Mesodermal cell (in vitro differentiated cells): ENCODE measurements around the gene ZNF576.

Source experiments
- H3K27ac ChIP-seq: 2 replicates; pipeline ENCODE4 v1.7.0; 2013; ENCODE audit warnings: mild to moderate bottlenecking, low read depth, low read length, moderate library complexity; ENCODE audit not compliant: severe bottlenecking
- H3K36me3 ChIP-seq: 2 replicates; pipeline ENCODE4 v1.7.1; 2013; ENCODE audit warnings: mild to moderate bottlenecking, low read length, moderate library complexity; ENCODE audit not compliant: control insufficient read depth, insufficient read depth
- H3K4me1 ChIP-seq: one replicate; pipeline ENCODE4 v1.7.1; 2013; ENCODE audit warnings: mild to moderate bottlenecking, low read length; ENCODE audit not compliant: insufficient read depth, control insufficient read depth, poor library complexity, severe bottlenecking
- H3K4me3 ChIP-seq: 2 replicates; pipeline ENCODE4 v1.7.0; 2013; ENCODE audit warnings: low read length, control low read depth, mild to moderate bottlenecking; ENCODE audit not compliant: insufficient read depth, poor library complexity, severe bottlenecking; ENCODE audit errors: extremely low read depth
- H3K9me3 ChIP-seq: 2 replicates; pipeline ENCODE4 v1.7.1; 2013; ENCODE audit warnings: mild to moderate bottlenecking, low read length, moderate library complexity; ENCODE audit not compliant: control insufficient read depth
- WGBS, 2 experiments: methylation state at CpG; one replicate each; pipeline ENCODE4 v1.1.5; 2013; ENCODE audit warnings: missing lambda C conversion rate in 2 of 2; ENCODE audit not compliant: insufficient coverage in 2 of 2; 5-methylcytosine and 5-hydroxymethylcytosine counted together

The ZNF576 gene

GRCh38 chr19:43561139-43561970 is 35.0 kb upstream of the ZNF576 start:
- H3K36me3 ChIP-seq: peaks cover 40% of the 10 kb centered on the region
- H3K4me1 ChIP-seq: no peaks in the 10 kb centered on the region
- H3K9me3 ChIP-seq: no peaks in the 10 kb centered on the region
- H3K4me3 ChIP-seq: no peak overlapping the region
- H3K27ac ChIP-seq: no peak overlapping the region
- 93 to 95% methylated on average over 9 to 12 of the region's 12 CpGs for WGBS, 2 experiments

- 86 to 100% methylated on average over 4 to 5 of the region's 6 CpGs for WGBS, 2 experiments
- H3K4me1 ChIP-seq: no peaks in the 10 kb centered on the region
- no peaks in the 10 kb centered on the region for H3K9me3 ChIP-seq
- no peak overlapping the region for H3K27ac ChIP-seq
- H3K4me3 ChIP-seq: no peak overlapping the region
- peaks cover 39% of the 10 kb centered on the region for H3K36me3 ChIP-seq
Observed at GRCh38 chr19:43562226-43562697, 34.1 kb upstream of the ZNF576 start.

GRCh38 chr19:43562698-43563241 is 33.6 kb upstream of the ZNF576 start:
- Histone ChIP-seq H3K9me3 (no peaks in the 10 kb centered on the region), H3K36me3 (peaks cover 35% of the 10 kb centered on the region), H3K4me1 (no peaks in the 10 kb centered on the region), H3K4me3 (no peak overlapping the region), H3K27ac (no peak overlapping the region)
- 96 to 98% methylated on average over 5 to 13 of the region's 14 CpGs for WGBS, 2 experiments

GRCh38 chr19:43563816-43564457 is 32.5 kb upstream of the ZNF576 start:
- Histone ChIP-seq H3K36me3 (peaks cover 30% of the 10 kb centered on the region), H3K9me3 (no peaks in the 10 kb centered on the region), H3K27ac (no peak overlapping the region), H3K4me3 (no peak overlapping the region), H3K4me1 (no peaks in the 10 kb centered on the region)
- 84 to 86% methylated on average over 9 to 10 of the region's 10 CpGs for WGBS, 2 experiments

GRCh38 chr19:43564800-43565199 is 31.6 kb upstream of the ZNF576 start:
- no peaks in the 10 kb centered on the region for H3K4me1 ChIP-seq
- H3K9me3 ChIP-seq: no peaks in the 10 kb centered on the region
- H3K36me3 ChIP-seq: peaks cover 26% of the 10 kb centered on the region
- H3K27ac ChIP-seq: no peak overlapping the region
- H3K4me3 ChIP-seq: no peak overlapping the region
- 94% methylated on average over 9 of the region's 9 CpGs for WGBS, 2 experiments

- H3K4me3 ChIP-seq: no peak overlapping the region
- WGBS, 2 experiments: 96 to 100% methylated on average over 3 to 5 of the region's 5 CpGs
- H3K36me3 ChIP-seq: peaks cover 15% of the 10 kb centered on the region
- H3K4me1 ChIP-seq: peaks cover 4% of the 10 kb centered on the region
- no peak overlapping the region for H3K27ac ChIP-seq
- no peaks in the 10 kb centered on the region for H3K9me3 ChIP-seq
Observed at GRCh38 chr19:43569657-43570056, 26.7 kb upstream of the ZNF576 start.

- no peaks in the 10 kb centered on the region for H3K9me3 ChIP-seq
- no peak overlapping the region for H3K27ac ChIP-seq
- H3K36me3 ChIP-seq: peaks cover 15% of the 10 kb centered on the region
- WGBS, 2 experiments: 93 to 98% methylated on average over 5 of the region's 5 CpGs
- no peak overlapping the region for H3K4me3 ChIP-seq
- peaks cover 4% of the 10 kb centered on the region for H3K4me1 ChIP-seq
Observed at GRCh38 chr19:43570174-43570791, 26.1 kb upstream of the ZNF576 start.

- Histone ChIP-seq H3K27ac (no peak overlapping the region), H3K36me3 (peaks cover 15% of the 10 kb centered on the region), H3K9me3 (no peaks in the 10 kb centered on the region), H3K4me1 (peaks cover 7% of the 10 kb centered on the region), H3K4me3 (no peak overlapping the region)
- 84 to 97% methylated on average over 3 of the region's 3 CpGs for WGBS, 2 experiments
Observed at GRCh38 chr19:43572171-43572588, 24.2 kb upstream of the ZNF576 start.

- 65 to 66% methylated on average over 10 to 12 of the region's 12 CpGs for WGBS, 2 experiments
- peaks cover 9% of the 10 kb centered on the region for H3K36me3 ChIP-seq
- H3K27ac ChIP-seq: peak overlapping the region; percentile 77
- H3K4me1 ChIP-seq: peaks cover 7% of the 10 kb centered on the region
- peak overlapping the region; percentile 90 for H3K4me3 ChIP-seq
- H3K9me3 ChIP-seq: no peaks in the 10 kb centered on the region
Observed at GRCh38 chr19:43574424-43575155, 21.8 kb upstream of the ZNF576 start.
